Thyroid gland (tissue), 4 donors: ENCODE results near the gene TMEM196.

Experiments
- POLR2A ChIP-seq, 2 donors: fragments of 450-650 bp; IDR thresholded peaks; one replicate each; pipeline ENCODE4 v1.6.1; 2017; ENCODE audit warnings: antibody characterized with exemption in 2 of 2, mild to moderate bottlenecking in 2 of 2, moderate library complexity in 1 of 2
- TF ChIP-seq, protein P1 (sequence below), 6 experiments: fragments of 200-600 bp in 3 of 6; fragments of 450-650 bp in 3 of 6; sonication (generic) in 3 of 6; IDR thresholded peaks; one replicate each; pipeline ENCODE4 v1.5.1; 2016 to 2019; ENCODE audit warnings: antibody characterized with exemption in 6 of 6, mild to moderate bottlenecking in 2 of 6, inconsistent platforms in 1 of 6, moderate library complexity in 1 of 6

DNA sequence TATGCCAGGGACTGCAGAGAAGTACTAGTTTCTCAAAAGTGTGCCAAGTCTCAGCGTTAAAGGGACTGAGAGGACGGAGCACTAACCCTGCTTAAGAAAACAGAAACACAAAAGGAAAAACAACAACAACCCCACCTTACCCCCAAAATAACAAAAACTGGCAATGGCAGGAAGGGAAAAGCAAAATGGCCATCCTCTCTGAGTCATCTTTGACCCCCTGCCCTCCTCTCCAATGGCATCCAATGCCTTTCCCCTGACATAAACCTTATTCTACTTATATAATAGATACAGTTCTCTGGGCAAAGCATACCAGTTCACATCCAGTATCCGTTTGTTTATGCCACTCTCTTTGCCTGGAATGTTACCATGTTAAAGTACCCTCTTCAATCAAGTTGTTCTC is 66.2 kb downstream of the TMEM196 start:
- TF ChIP-seq, protein P1, sequence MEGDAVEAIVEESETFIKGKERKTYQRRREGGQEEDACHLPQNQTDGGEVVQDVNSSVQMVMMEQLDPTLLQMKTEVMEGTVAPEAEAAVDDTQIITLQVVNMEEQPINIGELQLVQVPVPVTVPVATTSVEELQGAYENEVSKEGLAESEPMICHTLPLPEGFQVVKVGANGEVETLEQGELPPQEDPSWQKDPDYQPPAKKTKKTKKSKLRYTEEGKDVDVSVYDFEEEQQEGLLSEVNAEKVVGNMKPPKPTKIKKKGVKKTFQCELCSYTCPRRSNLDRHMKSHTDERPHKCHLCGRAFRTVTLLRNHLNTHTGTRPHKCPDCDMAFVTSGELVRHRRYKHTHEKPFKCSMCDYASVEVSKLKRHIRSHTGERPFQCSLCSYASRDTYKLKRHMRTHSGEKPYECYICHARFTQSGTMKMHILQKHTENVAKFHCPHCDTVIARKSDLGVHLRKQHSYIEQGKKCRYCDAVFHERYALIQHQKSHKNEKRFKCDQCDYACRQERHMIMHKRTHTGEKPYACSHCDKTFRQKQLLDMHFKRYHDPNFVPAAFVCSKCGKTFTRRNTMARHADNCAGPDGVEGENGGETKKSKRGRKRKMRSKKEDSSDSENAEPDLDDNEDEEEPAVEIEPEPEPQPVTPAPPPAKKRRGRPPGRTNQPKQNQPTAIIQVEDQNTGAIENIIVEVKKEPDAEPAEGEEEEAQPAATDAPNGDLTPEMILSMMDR (IDR thresholded peaks at IDR 0.05) = no peak
- TF ChIP-seq POLR2A (IDR thresholded peaks at IDR 0.05) = no peak
